Measurements from ENCODE around the gene LPP. TPM values are rescaled to one million over a fixed set of nuclear protein-coding genes. Genes with fewer than 3 reads are reported as not detected.

LPP gene
- total RNA-seq, 4 donors from 2014 or later = 56.0 to 65.7 (median 58.1) TPM

DNA sequence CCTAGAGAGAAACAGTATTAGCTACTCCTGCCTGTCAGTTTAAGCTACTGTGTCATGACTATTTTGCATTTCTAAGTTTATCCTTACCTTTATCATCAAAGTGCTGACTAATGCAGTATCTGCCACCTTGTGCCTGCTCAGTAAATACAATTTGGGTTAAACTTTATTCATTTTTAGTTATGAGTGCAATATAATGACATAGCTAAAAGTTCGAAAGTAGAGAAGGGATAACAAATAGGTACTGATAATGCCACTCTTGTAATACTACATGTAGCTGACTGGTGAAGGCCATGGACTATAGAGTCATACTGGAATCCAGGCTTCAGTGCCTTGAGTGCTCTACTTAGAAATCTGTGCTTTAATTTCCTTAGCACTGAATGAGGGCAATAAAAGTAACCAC, 537.0 kb downstream of the LPP start:
- DNase-seq (no peak), ATAC-seq (no peak)
- Histone ChIP-seq H3K36me3 (no peaks in the 10 kb centered on the region), H3K4me1 (peaks cover 5 to 23% of the 10 kb centered on the region in 2 donors), H3K27ac (no peak overlapping the region), H3K9me3 (no peaks in the 10 kb centered on the region), H3K27me3 (no peaks in the 10 kb centered on the region), H3K4me3 (no peak overlapping the region)
- intact Hi-C loops (cut with DNase I; ENCODE audit: low total_unique reads) (no loop called here), in situ Hi-C loops (cut with MboI; ENCODE audit: low sequenced_read_pairs in 4 of 4) (loop anchor here in 1 of 4 donors (25.0 kb wide), 1 partner anchor 954 kb away; the partner anchor contains the start of gene BCL6)
- no peak for TF ChIP-seq POLR2A (IDR thresholded peaks at IDR 0.05)

DNA sequence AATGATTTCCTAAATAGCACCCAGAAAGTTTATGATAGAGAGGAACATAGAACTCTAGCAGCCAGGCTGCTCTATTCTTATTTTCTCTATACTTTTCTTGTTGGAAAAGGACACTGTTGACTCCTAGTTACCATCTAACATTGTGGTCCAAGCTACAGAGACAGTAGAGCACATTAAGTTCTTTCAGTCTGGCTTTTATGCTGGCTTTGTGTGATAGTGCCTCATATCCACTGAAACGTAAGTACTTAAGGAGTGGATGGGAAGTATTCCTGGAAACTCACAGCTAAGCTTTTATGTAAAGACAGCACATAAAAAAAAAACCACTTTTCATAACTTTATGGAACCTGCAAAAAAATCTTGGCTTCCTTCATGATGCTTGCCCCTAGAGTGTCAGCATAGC, 537.7 kb downstream of the LPP start:
- no peak overlapping the region for H3K27ac ChIP-seq
- TF ChIP-seq CTCF (IDR thresholded peaks at IDR 0.05 in 4 of 5, conservative IDR thresholded peaks at IDR 0.05 in 1 of 5) (no peak), POLR2A (IDR thresholded peaks at IDR 0.05) (no peak)
- H3K4me1 ChIP-seq = peaks cover 5 to 23% of the 10 kb centered on the region in 2 donors
- no peaks in the 10 kb centered on the region for H3K9me3 ChIP-seq
- ATAC-seq = no peak
- intact Hi-C loops (cut with DNase I; ENCODE audit: low total_unique reads) = no loop called here
- DNase-seq = no peak
- H3K4me3 ChIP-seq = no peak overlapping the region
- H3K27me3 ChIP-seq = no peaks in the 10 kb centered on the region
- in situ Hi-C loops (cut with MboI; ENCODE audit: low sequenced_read_pairs in 4 of 4) = loop anchor here in 1 of 4 donors (25.0 kb wide), 1 partner anchor 954 kb away; the partner anchor contains the start of gene BCL6
- H3K36me3 ChIP-seq = no peaks in the 10 kb centered on the region

DNA sequence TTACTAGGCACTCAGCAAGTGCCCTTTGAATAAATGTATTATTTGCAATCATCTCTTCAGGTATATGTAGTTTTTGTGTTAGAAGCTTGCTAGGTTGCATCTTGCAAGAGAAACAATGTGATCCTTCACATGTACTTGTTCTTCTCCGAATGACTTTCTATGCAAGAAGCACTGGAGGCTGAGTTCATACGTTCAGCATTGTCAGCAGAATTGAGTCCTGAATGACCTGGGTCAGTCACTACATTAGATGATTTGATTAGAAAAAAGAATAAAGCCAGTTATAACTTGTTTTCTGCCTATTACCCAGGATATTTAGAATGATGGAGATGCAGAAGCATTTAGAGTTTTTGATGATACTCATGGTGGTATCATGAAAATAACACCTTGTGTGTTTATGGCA, 538.7 kb downstream of the LPP start:
- peaks cover 0 to 23% of the 10 kb centered on the region in 2 donors for H3K4me1 ChIP-seq
- no peaks in the 10 kb centered on the region for H3K27me3 ChIP-seq
- DNase-seq (no peak), ATAC-seq (no peak)
- H3K4me3 ChIP-seq = no peak overlapping the region
- no peak for TF ChIP-seq POLR2A (IDR thresholded peaks at IDR 0.05)
- no peak for TF ChIP-seq CTCF (IDR thresholded peaks at IDR 0.05 in 4 of 5, conservative IDR thresholded peaks at IDR 0.05 in 1 of 5)
- in situ Hi-C loops (cut with MboI; ENCODE audit: low sequenced_read_pairs in 4 of 4) (loop anchor here in 1 of 4 donors (25.0 kb wide), 1 partner anchor 955 kb away; the partner anchor contains the start of gene BCL6), intact Hi-C loops (cut with DNase I; ENCODE audit: low total_unique reads) (no loop called here)
- H3K9me3 ChIP-seq = no peaks in the 10 kb centered on the region
- no peak overlapping the region for H3K27ac ChIP-seq
- no peaks in the 10 kb centered on the region for H3K36me3 ChIP-seq

DNA sequence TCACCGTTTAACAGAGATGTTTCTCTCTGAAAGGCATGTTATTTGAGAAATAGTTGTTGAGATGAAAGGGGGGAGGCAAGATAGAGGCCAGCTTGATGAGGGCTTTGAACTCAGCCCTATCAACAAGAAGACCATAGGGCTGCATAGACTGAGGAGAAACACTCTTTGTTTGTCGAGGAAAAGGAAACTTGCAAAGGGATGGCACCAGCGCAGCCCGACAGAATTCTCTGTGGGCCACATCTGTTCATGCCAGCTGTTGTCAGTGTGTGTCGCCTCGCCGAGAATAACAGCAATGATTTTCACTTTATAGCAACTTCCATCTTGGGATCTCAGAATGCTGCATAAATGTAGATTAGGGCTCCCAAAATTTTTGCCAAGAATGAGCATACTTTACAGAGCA, 539.5 kb downstream of the LPP start:
- no peak for TF ChIP-seq CTCF (IDR thresholded peaks at IDR 0.05 in 4 of 5, conservative IDR thresholded peaks at IDR 0.05 in 1 of 5)
- no peak for TF ChIP-seq POLR2A (IDR thresholded peaks at IDR 0.05)
- Histone ChIP-seq H3K36me3 (no peaks in the 10 kb centered on the region), H3K9me3 (no peaks in the 10 kb centered on the region), H3K27ac (no peak overlapping the region), H3K4me1 (peaks cover 0 to 17% of the 10 kb centered on the region in 2 donors), H3K27me3 (no peaks in the 10 kb centered on the region), H3K4me3 (no peak overlapping the region)
- intact Hi-C loops (cut with DNase I; ENCODE audit: low total_unique reads) (no loop called here), in situ Hi-C loops (cut with MboI; ENCODE audit: low sequenced_read_pairs in 4 of 4) (loop anchor here in 1 of 4 donors (25.0 kb wide), 1 partner anchor 956 kb away; the partner anchor contains the start of gene BCL6)
- ATAC-seq (no peak), DNase-seq (no peak)

DNA sequence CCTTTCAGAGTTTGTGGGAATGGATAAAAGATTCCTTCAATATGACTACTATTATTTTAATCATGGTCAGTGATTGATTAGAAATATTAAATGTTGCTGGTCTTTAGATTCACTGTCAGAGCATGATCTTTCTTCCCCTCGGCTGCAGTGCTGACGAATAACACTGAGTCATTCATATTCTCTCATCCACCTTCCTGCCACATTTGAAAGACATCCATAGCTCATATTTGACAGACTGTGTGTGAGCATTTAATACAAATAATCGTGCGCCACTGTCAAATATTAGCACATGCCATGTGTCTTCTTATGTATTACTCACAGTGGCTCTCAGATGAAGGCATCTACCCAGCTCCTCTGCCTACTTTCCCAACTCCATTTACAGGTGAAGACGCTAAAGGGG, 541.3 kb downstream of the LPP start:
- H3K4me1 ChIP-seq = peaks cover 0 to 7% of the 10 kb centered on the region in 2 donors
- TF ChIP-seq POLR2A (IDR thresholded peaks at IDR 0.05) = no peak
- no peak for TF ChIP-seq CTCF (IDR thresholded peaks at IDR 0.05 in 4 of 5, conservative IDR thresholded peaks at IDR 0.05 in 1 of 5)
- in situ Hi-C loops (cut with MboI; ENCODE audit: low sequenced_read_pairs in 4 of 4) = loop anchor here in 1 of 4 donors (25.0 kb wide), 1 partner anchor 958 kb away; the partner anchor contains the start of gene BCL6

More for the DNA sequence above, 541.3 kb downstream of the LPP start:
- intact Hi-C loops (cut with DNase I; ENCODE audit: low total_unique reads) = no loop called here
- no peaks in the 10 kb centered on the region for H3K9me3 ChIP-seq
- H3K36me3 ChIP-seq = no peaks in the 10 kb centered on the region
- no peaks in the 10 kb centered on the region for H3K27me3 ChIP-seq
- ATAC-seq (no peak), DNase-seq (no peak)
- no peak overlapping the region for H3K27ac ChIP-seq
- H3K4me3 ChIP-seq = no peak overlapping the region

Measured in gastrocnemius medialis (tissue), 4 donors.